ENCODE measurements around the gene ZNRF1.

Gene ZNRF1

GRCh38 chr16:75147968-75148310, 149.1 kb downstream of the ZNRF1 start:
- no peaks in the 10 kb centered on the region for H3K27me3 ChIP-seq (ENCODE audit: control insufficient read depth in 1 of 2, insufficient read depth in 1 of 2, low read length in 2 of 2)
- no peak overlapping the region for H3K4ac ChIP-seq (ENCODE audit: low read depth in 1 of 2, low read length in 2 of 2)
- peak overlapping the region; percentile 96 for H3K9ac ChIP-seq (ENCODE audit: low read length)
- H4K91ac ChIP-seq (ENCODE audit: low read length), result no peak overlapping the region
- peaks cover 5% of the 10 kb centered on the region in 2 experiments for H3K36me3 ChIP-seq (ENCODE audit: control insufficient read depth in 1 of 2, insufficient read depth in 2 of 2, low read depth in 1 of 2, low read length in 2 of 2)
- no peak for DNase-seq
- peaks cover 1% of the 10 kb centered on the region for H3K4me1 ChIP-seq (ENCODE audit: control insufficient read depth, insufficient read depth, low read depth, low read length)
- no peak overlapping the region for H2BK12ac ChIP-seq (ENCODE audit: low read length in 2 of 2)
- H3K14ac ChIP-seq (ENCODE audit: low read length in 2 of 2), result no peak overlapping the region
- no peak overlapping the region for H3K27ac ChIP-seq (ENCODE audit: low read length, poor library complexity, severe bottlenecking)
- H3K23ac ChIP-seq (ENCODE audit: low read length in 2 of 2), result no peak overlapping the region
- H2AK5ac ChIP-seq (ENCODE audit: low read length, severe bottlenecking), result no peak overlapping the region
- H2AFZ ChIP-seq (ENCODE audit: low read depth, low read length), result no peak overlapping the region
- no peak overlapping the region for H3K18ac ChIP-seq (ENCODE audit: low read depth in 1 of 2, low read length in 2 of 2)
- peaks cover 12% of the 10 kb centered on the region for H3K79me1 ChIP-seq (replicated peaks; ENCODE audit: low read length, poor library complexity, severe bottlenecking)
- no peak overlapping the region for H3K4me2 ChIP-seq (ENCODE audit: low read length, poor library complexity, severe bottlenecking)
- H3K9me3 ChIP-seq (ENCODE audit: control insufficient read depth, low read length), result peaks cover 25% of the 10 kb centered on the region
- no peak overlapping the region for H2BK120ac ChIP-seq (ENCODE audit: low read depth, low read length)
- peak overlapping the region in 1 of 2 experiments; percentile 82 for H3K4me3 ChIP-seq (ENCODE audit: insufficient read depth in 1 of 2, low read depth in 1 of 2, low read length in 2 of 2)
- 0% methylated on average over 1 of the region's 3 CpGs for WGBS
- H2BK5ac ChIP-seq (ENCODE audit: low read depth, low read length, poor library complexity, severe bottlenecking), result no peak overlapping the region
- no peak overlapping the region for H4K8ac ChIP-seq (ENCODE audit: low read length)
- no peak overlapping the region for H2BK15ac ChIP-seq (ENCODE audit: low read depth, poor library complexity, severe bottlenecking)

GRCh38 chr16:75148311-75149195, 149.7 kb downstream of the ZNRF1 start, which contains the start of gene ZFP1:
ZFP1 (plus strand) TSS chr16:75148524; CDS start chr16:75152952, 4,428 bp downstream.
- Histone ChIP-seq H2AFZ (ENCODE audit: low read depth, low read length) (peak within 1 kb of the TSS; percentile 68), H2BK5ac (ENCODE audit: low read depth, low read length, poor library complexity, severe bottlenecking) (peak within 1 kb of the TSS; percentile 57), H3K9ac (ENCODE audit: low read length) (peak within 1 kb of the TSS; percentile 96), H3K4me2 (ENCODE audit: low read length, poor library complexity, severe bottlenecking) (peak within 1 kb of the TSS; percentile 86), H4K91ac (ENCODE audit: low read length) (peak within 1 kb of the TSS; percentile 97), H3K14ac (ENCODE audit: low read length in 2 of 2) (peak within 1 kb of the TSS in 1 of 2 experiments; percentile 97), H3K79me1 (replicated peaks; ENCODE audit: low read length, poor library complexity, severe bottlenecking) (peaks cover 14% of the 10 kb centered on the region), H3K18ac (ENCODE audit: low read depth in 1 of 2, low read length in 2 of 2) (peak within 1 kb of the TSS; percentile 98), H2BK120ac (ENCODE audit: low read depth, low read length) (peak within 1 kb of the TSS; percentile 80), H3K27ac (ENCODE audit: low read length, poor library complexity, severe bottlenecking) (peak within 1 kb of the TSS; percentile 68), H3K4me3 (ENCODE audit: insufficient read depth in 1 of 2, low read depth in 1 of 2, low read length in 2 of 2) (peak within 1 kb of the TSS; percentile 82 to 93), H3K36me3 (ENCODE audit: control insufficient read depth in 1 of 2, insufficient read depth in 2 of 2, low read depth in 1 of 2, low read length in 2 of 2) (peaks cover 5 to 10% of the 10 kb centered on the region in 2 experiments), H2BK12ac (ENCODE audit: low read length in 2 of 2) (peak within 1 kb of the TSS; percentile 18 to 75), H2BK15ac (ENCODE audit: low read depth, poor library complexity, severe bottlenecking) (peak within 1 kb of the TSS; percentile 95), H4K8ac (ENCODE audit: low read length) (peak within 1 kb of the TSS; percentile 94), H3K4ac (ENCODE audit: low read depth in 1 of 2, low read length in 2 of 2) (peak within 1 kb of the TSS; percentile 98 to 99), H3K9me3 (ENCODE audit: control insufficient read depth, low read length) (peaks cover 30% of the 10 kb centered on the region), H2AK5ac (ENCODE audit: low read length, severe bottlenecking) (no peak within 1 kb of the TSS), H3K4me1 (ENCODE audit: control insufficient read depth, insufficient read depth, low read depth, low read length) (peaks cover 1% of the 10 kb centered on the region), H3K23ac (ENCODE audit: low read length in 2 of 2) (peak within 1 kb of the TSS in 1 of 2 experiments; percentile 89), H3K27me3 (ENCODE audit: control insufficient read depth in 1 of 2, insufficient read depth in 1 of 2, low read length in 2 of 2) (no peaks in the 10 kb centered on the region)
- DNase-seq, result peak; percentile 92
- WGBS, result under 1% methylated on average over 61 of the region's 93 CpGs

GRCh38 chr16:75151798-75152197, 153.0 kb downstream of the ZNRF1 start:
- Histone ChIP-seq H3K23ac (ENCODE audit: low read length in 2 of 2) (no peak overlapping the region), H3K27me3 (ENCODE audit: control insufficient read depth in 1 of 2, insufficient read depth in 1 of 2, low read length in 2 of 2) (no peaks in the 10 kb centered on the region), H3K14ac (ENCODE audit: low read length in 2 of 2) (no peak overlapping the region), H2AFZ (ENCODE audit: low read depth, low read length) (no peak overlapping the region), H3K4me1 (ENCODE audit: control insufficient read depth, insufficient read depth, low read depth, low read length) (peaks cover 1% of the 10 kb centered on the region), H4K91ac (ENCODE audit: low read length) (no peak overlapping the region), H3K4me3 (ENCODE audit: insufficient read depth in 1 of 2, low read depth in 1 of 2, low read length in 2 of 2) (no peak overlapping the region), H3K4me2 (ENCODE audit: low read length, poor library complexity, severe bottlenecking) (no peak overlapping the region), H3K79me1 (replicated peaks; ENCODE audit: low read length, poor library complexity, severe bottlenecking) (peaks cover 24% of the 10 kb centered on the region), H2BK15ac (ENCODE audit: low read depth, poor library complexity, severe bottlenecking) (no peak overlapping the region), H3K18ac (ENCODE audit: low read depth in 1 of 2, low read length in 2 of 2) (no peak overlapping the region), H2BK12ac (ENCODE audit: low read length in 2 of 2) (no peak overlapping the region), H3K9me3 (ENCODE audit: control insufficient read depth, low read length) (peaks cover 51% of the 10 kb centered on the region), H3K36me3 (ENCODE audit: control insufficient read depth in 1 of 2, insufficient read depth in 2 of 2, low read depth in 1 of 2, low read length in 2 of 2) (peaks cover 18 to 37% of the 10 kb centered on the region in 2 experiments), H2BK5ac (ENCODE audit: low read depth, low read length, poor library complexity, severe bottlenecking) (no peak overlapping the region), H2BK120ac (ENCODE audit: low read depth, low read length) (no peak overlapping the region), H2AK5ac (ENCODE audit: low read length, severe bottlenecking) (no peak overlapping the region), H3K9ac (ENCODE audit: low read length) (no peak overlapping the region), H4K8ac (ENCODE audit: low read length) (no peak overlapping the region), H3K27ac (ENCODE audit: low read length, poor library complexity, severe bottlenecking) (no peak overlapping the region), H3K4ac (ENCODE audit: low read depth in 1 of 2, low read length in 2 of 2) (no peak overlapping the region)
- DNase-seq, result no peak
- WGBS, result 100% methylated on average over 1 of the region's 2 CpGs

- Histone ChIP-seq H2BK5ac (ENCODE audit: low read depth, low read length, poor library complexity, severe bottlenecking) (no peak overlapping the region), H3K14ac (ENCODE audit: low read length in 2 of 2) (no peak overlapping the region), H3K27me3 (ENCODE audit: control insufficient read depth in 1 of 2, insufficient read depth in 1 of 2, low read length in 2 of 2) (no peaks in the 10 kb centered on the region), H3K18ac (ENCODE audit: low read depth in 1 of 2, low read length in 2 of 2) (no peak overlapping the region), H2AFZ (ENCODE audit: low read depth, low read length) (no peak overlapping the region), H2BK15ac (ENCODE audit: low read depth, poor library complexity, severe bottlenecking) (no peak overlapping the region), H3K9me3 (ENCODE audit: control insufficient read depth, low read length) (peaks cover 59% of the 10 kb centered on the region), H3K4me3 (ENCODE audit: insufficient read depth in 1 of 2, low read depth in 1 of 2, low read length in 2 of 2) (no peak overlapping the region), H2AK5ac (ENCODE audit: low read length, severe bottlenecking) (no peak overlapping the region), H3K4me1 (ENCODE audit: control insufficient read depth, insufficient read depth, low read depth, low read length) (peaks cover 1% of the 10 kb centered on the region), H3K79me1 (replicated peaks; ENCODE audit: low read length, poor library complexity, severe bottlenecking) (peaks cover 31% of the 10 kb centered on the region), H4K91ac (ENCODE audit: low read length) (no peak overlapping the region), H3K4ac (ENCODE audit: low read depth in 1 of 2, low read length in 2 of 2) (no peak overlapping the region), H4K8ac (ENCODE audit: low read length) (no peak overlapping the region), H2BK12ac (ENCODE audit: low read length in 2 of 2) (no peak overlapping the region), H3K23ac (ENCODE audit: low read length in 2 of 2) (no peak overlapping the region), H3K4me2 (ENCODE audit: low read length, poor library complexity, severe bottlenecking) (no peak overlapping the region), H3K27ac (ENCODE audit: low read length, poor library complexity, severe bottlenecking) (no peak overlapping the region), H2BK120ac (ENCODE audit: low read depth, low read length) (no peak overlapping the region), H3K9ac (ENCODE audit: low read length) (no peak overlapping the region), H3K36me3 (ENCODE audit: control insufficient read depth in 1 of 2, insufficient read depth in 2 of 2, low read depth in 1 of 2, low read length in 2 of 2) (peaks cover 22 to 46% of the 10 kb centered on the region in 2 experiments)
- DNase-seq, result no peak
Observed at GRCh38 chr16:75152635-75153034, 153.8 kb downstream of the ZNRF1 start.
